NB4 (cell line): ENCODE results near the gene ROBO1.

Source experiments
- DNase-seq: peaks from one replicate; pipeline ENCODE4 v3.0.0; 2010; ENCODE audit warnings: low read depth
- H3K4me3 ChIP-seq: one replicate; pipeline ENCODE4 v1.5.1; 2011; ENCODE audit warnings: mild to moderate bottlenecking, low read depth, low read length, moderate library complexity
- MYC ChIP-seq: IDR thresholded peaks from 2 replicates; pipeline ENCODE4 v1.6.1; 2011; ENCODE audit warnings: low read depth, low read length
- POLR2A ChIP-seq: IDR thresholded peaks from 2 replicates; pipeline ENCODE4 v1.6.1; 2011; ENCODE audit warnings: mild to moderate bottlenecking; ENCODE audit not compliant: insufficient read length; ENCODE audit errors: extremely low read depth
- TF ChIP-seq, protein P1 (sequence below): IDR thresholded peaks from one replicate; pipeline ENCODE4 v1.5.1; 2012; ENCODE audit warnings: low read depth, low read length
- TF ChIP-seq, protein P2 (sequence below): IDR thresholded peaks from 2 replicates; pipeline ENCODE4 v1.6.1; 2011; ENCODE audit warnings: low read depth, low read length

ROBO1 gene

DNA sequence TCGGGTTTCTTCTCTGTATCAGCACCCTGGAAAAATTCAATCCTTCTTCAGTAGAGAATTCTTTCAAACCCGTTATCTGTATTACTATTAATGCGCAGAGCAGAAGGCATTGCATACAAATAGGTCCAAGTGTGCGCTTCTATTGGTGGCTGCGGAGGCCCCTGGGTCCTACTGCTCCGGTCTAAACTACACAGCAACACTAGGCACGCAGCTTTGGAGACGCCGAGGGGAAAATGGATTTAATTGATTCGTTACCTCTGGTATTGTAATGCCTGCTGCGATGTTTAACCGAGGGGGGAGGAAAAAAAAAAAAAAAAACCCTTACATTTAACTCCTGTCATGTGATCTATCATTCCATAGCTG, at the start of gene ROBO1:
Gene ROBO1, minus strand, starts transcription at position 94 of the 363 bp plus-strand sequence.
- TF ChIP-seq, protein P1, sequence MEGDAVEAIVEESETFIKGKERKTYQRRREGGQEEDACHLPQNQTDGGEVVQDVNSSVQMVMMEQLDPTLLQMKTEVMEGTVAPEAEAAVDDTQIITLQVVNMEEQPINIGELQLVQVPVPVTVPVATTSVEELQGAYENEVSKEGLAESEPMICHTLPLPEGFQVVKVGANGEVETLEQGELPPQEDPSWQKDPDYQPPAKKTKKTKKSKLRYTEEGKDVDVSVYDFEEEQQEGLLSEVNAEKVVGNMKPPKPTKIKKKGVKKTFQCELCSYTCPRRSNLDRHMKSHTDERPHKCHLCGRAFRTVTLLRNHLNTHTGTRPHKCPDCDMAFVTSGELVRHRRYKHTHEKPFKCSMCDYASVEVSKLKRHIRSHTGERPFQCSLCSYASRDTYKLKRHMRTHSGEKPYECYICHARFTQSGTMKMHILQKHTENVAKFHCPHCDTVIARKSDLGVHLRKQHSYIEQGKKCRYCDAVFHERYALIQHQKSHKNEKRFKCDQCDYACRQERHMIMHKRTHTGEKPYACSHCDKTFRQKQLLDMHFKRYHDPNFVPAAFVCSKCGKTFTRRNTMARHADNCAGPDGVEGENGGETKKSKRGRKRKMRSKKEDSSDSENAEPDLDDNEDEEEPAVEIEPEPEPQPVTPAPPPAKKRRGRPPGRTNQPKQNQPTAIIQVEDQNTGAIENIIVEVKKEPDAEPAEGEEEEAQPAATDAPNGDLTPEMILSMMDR: no peak
- TF ChIP-seq MYC: no peak
- TF ChIP-seq POLR2A: no peak
- TF ChIP-seq, protein P2, sequence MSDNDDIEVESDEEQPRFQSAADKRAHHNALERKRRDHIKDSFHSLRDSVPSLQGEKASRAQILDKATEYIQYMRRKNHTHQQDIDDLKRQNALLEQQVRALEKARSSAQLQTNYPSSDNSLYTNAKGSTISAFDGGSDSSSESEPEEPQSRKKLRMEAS: no peak
- no peak within 1 kb of the TSS for H3K4me3 ChIP-seq
- DNase-seq: no peak

DNA sequence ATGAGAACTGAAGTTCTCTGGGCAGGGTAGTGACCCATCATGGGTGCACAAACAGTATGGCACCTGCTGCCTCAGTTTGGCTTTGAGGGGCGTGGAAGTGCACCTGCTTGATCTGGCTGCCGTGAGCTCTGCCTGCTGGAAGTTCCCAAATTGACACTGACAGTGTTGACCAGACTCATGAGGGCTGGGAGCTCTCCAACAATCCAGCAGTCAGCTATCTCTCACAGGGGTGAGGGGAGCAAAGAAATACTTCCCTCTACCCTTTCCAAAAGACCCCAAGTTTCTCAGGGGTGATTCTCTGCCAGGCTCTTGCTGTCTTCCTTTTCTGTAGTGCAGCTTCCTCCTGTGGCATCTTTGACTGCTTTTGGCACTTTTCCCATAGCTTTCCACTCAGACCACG, 49.4 kb upstream of the ROBO1 start:
- TF ChIP-seq POLR2A: no peak
- TF ChIP-seq, protein P2: no peak
- TF ChIP-seq, protein P1: no peak
- TF ChIP-seq MYC: no peak
- H3K4me3 ChIP-seq: no peak overlapping the region
- no peak for DNase-seq

DNA sequence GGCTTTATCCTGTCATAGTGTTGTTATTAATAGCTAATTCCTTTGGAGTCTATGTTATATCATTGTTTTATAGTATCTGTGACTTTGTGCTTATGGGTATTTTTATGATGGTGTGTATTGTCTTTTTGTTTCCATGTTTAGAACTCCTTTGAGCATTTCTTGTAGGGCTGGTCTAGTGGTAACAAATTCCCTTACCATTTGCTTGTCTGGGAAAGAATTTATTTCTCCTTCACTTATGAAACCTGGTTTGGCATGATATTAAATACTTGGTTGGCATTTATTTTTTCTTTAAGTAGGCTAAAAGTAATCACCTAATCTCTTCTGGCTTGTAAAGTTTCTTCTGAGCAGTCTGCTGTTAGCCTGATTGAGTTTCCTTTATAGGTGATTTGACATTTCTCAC, 47.7 kb upstream of the ROBO1 start:
- no peak for DNase-seq
- TF ChIP-seq MYC (no peak), POLR2A (no peak)
- TF ChIP-seq, protein P1: no peak
- TF ChIP-seq, protein P2: no peak
- H3K4me3 ChIP-seq: no peak overlapping the region

DNA sequence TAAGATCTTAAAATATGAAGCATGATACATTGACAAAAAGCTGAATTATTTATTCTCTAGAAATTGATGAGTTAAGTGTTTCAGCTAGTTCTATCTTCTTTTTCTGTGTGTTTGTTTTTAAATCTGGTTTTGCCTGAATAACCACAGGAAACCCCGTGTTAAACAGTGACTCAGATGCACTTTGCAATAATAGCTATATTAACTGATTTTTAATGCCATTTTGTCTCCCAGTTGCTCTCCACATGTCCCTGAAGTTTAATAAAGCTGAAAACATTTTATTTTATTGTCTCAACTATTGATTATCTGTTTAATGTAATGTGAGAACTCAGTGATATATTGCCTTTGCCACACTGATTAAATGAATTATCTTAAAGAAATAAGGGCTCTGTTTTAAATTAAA, 42.8 kb upstream of the ROBO1 start:
- no peak for DNase-seq
- H3K4me3 ChIP-seq: no peak overlapping the region
- no peak for TF ChIP-seq MYC
- no peak for TF ChIP-seq POLR2A
- TF ChIP-seq, protein P2: no peak
- TF ChIP-seq, protein P1: no peak

DNA sequence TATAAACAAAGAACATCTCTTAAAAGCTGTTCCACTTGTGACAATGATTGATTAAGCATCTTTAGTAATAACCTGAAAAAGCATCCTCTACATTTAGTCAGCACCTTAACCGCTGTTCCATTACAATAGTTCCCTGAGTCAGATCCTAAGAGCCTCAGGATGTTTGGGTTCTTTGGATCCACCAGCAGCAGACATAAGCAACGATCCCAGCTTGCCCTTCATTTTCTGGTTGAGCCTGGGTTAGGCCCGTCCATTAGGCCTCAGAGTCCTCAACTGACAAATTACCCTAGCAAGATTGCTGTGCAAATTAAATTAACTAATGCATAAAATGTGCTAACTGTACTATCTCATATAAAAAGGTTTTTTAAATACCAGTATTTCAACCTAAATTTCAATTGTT, 42.3 kb upstream of the ROBO1 start:
- H3K4me3 ChIP-seq: no peak overlapping the region
- TF ChIP-seq, protein P2: no peak
- TF ChIP-seq POLR2A: no peak
- TF ChIP-seq MYC: no peak
- TF ChIP-seq, protein P1: no peak
- DNase-seq: no peak

DNA sequence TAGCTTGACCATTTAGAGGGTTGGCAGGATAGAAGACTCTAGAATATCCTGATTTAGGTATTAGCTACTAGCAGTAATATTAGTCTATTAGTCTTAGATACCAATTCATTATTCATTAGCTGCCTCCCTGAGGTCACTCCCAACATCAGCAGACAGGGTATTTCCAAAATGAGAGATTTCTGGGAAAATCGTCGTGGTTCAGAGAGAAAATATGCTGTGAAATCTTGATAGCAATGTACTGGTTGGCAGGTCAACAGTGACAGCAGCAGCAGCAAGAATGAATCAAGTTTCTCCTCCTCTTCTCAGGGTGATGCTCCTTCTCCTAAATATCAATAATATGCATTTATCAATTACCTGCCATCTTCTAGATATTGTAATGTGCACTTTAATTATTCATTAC, 41.3 kb upstream of the ROBO1 start:
- H3K4me3 ChIP-seq: no peak overlapping the region
- no peak for DNase-seq
- TF ChIP-seq POLR2A: no peak
- TF ChIP-seq, protein P1: no peak
- TF ChIP-seq, protein P2: no peak
- no peak for TF ChIP-seq MYC
